Fibroblast of lung (primary cell): ENCODE results near the gene ETV6. TPM values are rescaled to one million over a fixed set of nuclear protein-coding genes. Genes with fewer than 3 reads are reported as not detected.

Experiments used
- DNase-seq, 2 donors: peaks; one replicate each; pipeline versions ENCODE4 v3.0.0 to v3.0.0-alpha.2; 2010; ENCODE audit warnings: low read depth in 2 of 2
- H2AFZ ChIP-seq: 2 replicates; pipeline ENCODE4 v1.5.1; 2012; ENCODE audit warnings: low read length, control low read depth, inconsistent platforms
- H3K27ac ChIP-seq: 2 replicates; pipeline ENCODE4 v1.5.1; 2011; ENCODE audit warnings: low read length, control low read depth; ENCODE audit not compliant: insufficient read depth
- H3K27me3 ChIP-seq: 2 replicates; pipeline ENCODE4 v1.5.1; 2011; ENCODE audit warnings: mild to moderate bottlenecking, low read length; ENCODE audit not compliant: control insufficient read depth, insufficient read depth
- H3K36me3 ChIP-seq: 2 replicates; pipeline ENCODE4 v1.5.1; 2011; ENCODE audit warnings: low read length; ENCODE audit not compliant: control insufficient read depth, insufficient read depth
- H3K4me1 ChIP-seq: 2 replicates; pipeline ENCODE4 v1.5.1; 2011; ENCODE audit warnings: low read length; ENCODE audit not compliant: control insufficient read depth, insufficient read depth; ENCODE audit errors: extremely low read depth
- H3K4me2 ChIP-seq: 2 replicates; pipeline ENCODE4 v1.5.1; 2011; ENCODE audit warnings: low read length, control low read depth; ENCODE audit not compliant: insufficient read depth; ENCODE audit errors: extremely low read depth
- H3K4me3 ChIP-seq, 4 experiments: fragments of 200-600 bp in 1 of 4; sonication (generic) in 1 of 4; replicated peaks in 1 of 4; 2 replicates each; pipeline ENCODE4 v1.5.1; 2011 to 2016; ENCODE audit warnings: low read length in 4 of 4, low read depth in 3 of 4, mild to moderate bottlenecking in 3 of 4, control low read depth in 2 of 4, inconsistent platforms in 1 of 4, mixed read lengths in 1 of 4; ENCODE audit not compliant: insufficient read depth in 1 of 4; ENCODE audit errors: control extremely low read depth in 1 of 4
- H3K79me2 ChIP-seq: 2 replicates; pipeline ENCODE4 v1.5.1; 2012; ENCODE audit warnings: mild to moderate bottlenecking, low read length, inconsistent platforms; ENCODE audit not compliant: control insufficient read depth, insufficient read depth
- H3K9ac ChIP-seq: 2 replicates; pipeline ENCODE4 v1.5.1; 2011; ENCODE audit warnings: mild to moderate bottlenecking, low read length, control low read depth; ENCODE audit not compliant: insufficient read depth
- H3K9me3 ChIP-seq: 2 replicates; pipeline ENCODE4 v1.5.1; 2012; ENCODE audit warnings: low read depth, low read length; ENCODE audit not compliant: control insufficient read depth, insufficient read depth
- H4K20me1 ChIP-seq: 2 replicates; pipeline ENCODE4 v1.5.1; 2011; ENCODE audit warnings: low read length; ENCODE audit not compliant: control insufficient read depth, insufficient read depth; ENCODE audit errors: extremely low read depth
- EZH2 ChIP-seq: IDR thresholded peaks from 2 replicates; pipeline ENCODE4 v1.5.1; 2012; ENCODE audit warnings: low read length, control low read depth, mild to moderate bottlenecking; ENCODE audit errors: missing control alignments
- polyA plus RNA-seq, 2 donors: library from polyadenylated mRNA; depleted of rRNA in 1 of 2; stranded (reverse) in 1 of 2; unstranded in 1 of 2; fragments of >200 nt; gene quantifications; 2 replicates each; pipeline ENCODE4 v1.2.1, GENCODE V29; 2011 to 2012; ENCODE audit warnings: missing spikeins in 1 of 2
- total RNA-seq: library from RNA; depleted of rRNA; stranded (reverse); fragments of >200 nt; gene quantifications from 2 replicates; pipeline ENCODE4 v1.2.1, GENCODE V29; 2014
- TF ChIP-seq, protein P1 (sequence below), 2 donors: IDR thresholded peaks in 1 of 2; conservative IDR thresholded peaks in 1 of 2; 1 replicate in 1 of 2; 2 replicates in 1 of 2; pipeline ENCODE4 v1.5.1; 2011 to 2012; ENCODE audit warnings: low read length in 2 of 2, control low read depth in 1 of 2, inconsistent platforms in 1 of 2, low read depth in 1 of 2, mild to moderate bottlenecking in 1 of 2

The ETV6 gene
- total and polyA plus RNA-seq, 2 donors (not counting 1 experiment from before 2014, with no cell fraction given), result 4.3 to 8.9 TPM

DNA sequence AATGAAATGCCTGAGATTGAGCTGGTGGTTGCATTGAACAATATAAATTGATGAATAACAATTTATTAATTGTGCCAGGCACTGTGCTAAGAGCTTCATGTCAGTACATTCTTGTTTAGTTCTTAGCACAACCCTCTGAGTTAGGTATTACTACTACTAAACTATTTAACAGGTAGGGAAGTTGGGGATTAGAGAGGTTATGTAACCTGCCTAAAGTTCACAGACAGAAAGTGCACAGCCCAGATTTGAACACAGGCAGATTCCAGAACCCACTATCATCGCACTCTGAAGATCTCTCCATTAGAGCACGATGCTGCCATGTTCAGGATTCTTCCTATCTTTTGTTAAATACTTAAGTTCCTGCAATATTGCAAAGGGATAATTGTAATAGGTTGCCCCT, 49.3 kb downstream of the ETV6 start:
- H3K4me1 ChIP-seq, result no peaks in the 10 kb centered on the region
- DNase-seq, result no peak
- TF ChIP-seq, protein P1, sequence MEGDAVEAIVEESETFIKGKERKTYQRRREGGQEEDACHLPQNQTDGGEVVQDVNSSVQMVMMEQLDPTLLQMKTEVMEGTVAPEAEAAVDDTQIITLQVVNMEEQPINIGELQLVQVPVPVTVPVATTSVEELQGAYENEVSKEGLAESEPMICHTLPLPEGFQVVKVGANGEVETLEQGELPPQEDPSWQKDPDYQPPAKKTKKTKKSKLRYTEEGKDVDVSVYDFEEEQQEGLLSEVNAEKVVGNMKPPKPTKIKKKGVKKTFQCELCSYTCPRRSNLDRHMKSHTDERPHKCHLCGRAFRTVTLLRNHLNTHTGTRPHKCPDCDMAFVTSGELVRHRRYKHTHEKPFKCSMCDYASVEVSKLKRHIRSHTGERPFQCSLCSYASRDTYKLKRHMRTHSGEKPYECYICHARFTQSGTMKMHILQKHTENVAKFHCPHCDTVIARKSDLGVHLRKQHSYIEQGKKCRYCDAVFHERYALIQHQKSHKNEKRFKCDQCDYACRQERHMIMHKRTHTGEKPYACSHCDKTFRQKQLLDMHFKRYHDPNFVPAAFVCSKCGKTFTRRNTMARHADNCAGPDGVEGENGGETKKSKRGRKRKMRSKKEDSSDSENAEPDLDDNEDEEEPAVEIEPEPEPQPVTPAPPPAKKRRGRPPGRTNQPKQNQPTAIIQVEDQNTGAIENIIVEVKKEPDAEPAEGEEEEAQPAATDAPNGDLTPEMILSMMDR (conservative IDR thresholded peaks at IDR 0.05 in 1 of 2, IDR thresholded peaks at IDR 0.05 in 1 of 2; ENCODE audit: low read depth in 1 of 2, low read length in 2 of 2), result no peak
- TF ChIP-seq EZH2, result no peak
- no peak overlapping the region for H3K4me3 ChIP-seq
- H2AFZ ChIP-seq, result no peak overlapping the region
- H3K9me3 ChIP-seq, result no peaks in the 10 kb centered on the region
- no peak overlapping the region for H3K27ac ChIP-seq
- H3K36me3 ChIP-seq, result no peaks in the 10 kb centered on the region
- no peaks in the 10 kb centered on the region for H3K27me3 ChIP-seq
- no peaks in the 10 kb centered on the region for H3K79me2 ChIP-seq
- H3K9ac ChIP-seq, result no peak overlapping the region
- H3K4me2 ChIP-seq, result no peak overlapping the region
- H4K20me1 ChIP-seq, result no peaks in the 10 kb centered on the region

DNA sequence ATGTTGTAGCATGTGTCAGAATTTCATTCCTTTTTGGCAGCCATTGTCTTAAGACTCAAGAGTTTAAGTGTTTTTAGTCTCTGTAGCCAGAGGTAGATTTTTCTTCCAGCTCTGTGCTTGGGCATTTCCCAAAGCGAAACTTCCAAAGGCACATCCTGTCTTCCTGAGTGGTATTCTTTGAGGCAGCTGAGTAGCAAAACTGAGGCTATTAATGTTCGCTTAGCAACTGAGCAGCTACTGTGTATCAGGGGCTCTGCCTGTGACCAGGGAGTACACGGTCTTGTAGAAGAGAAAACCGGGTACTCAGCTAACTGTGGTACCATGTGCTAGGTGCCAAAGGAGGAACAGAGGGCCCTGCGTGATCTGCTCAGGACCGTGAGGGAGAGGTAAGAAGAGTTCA, 52.0 kb downstream of the ETV6 start:
- Histone ChIP-seq H3K36me3 (no peaks in the 10 kb centered on the region), H2AFZ (no peak overlapping the region), H3K4me3 (no peak overlapping the region), H3K27ac (no peak overlapping the region), H3K9me3 (no peaks in the 10 kb centered on the region), H3K4me2 (no peak overlapping the region), H3K79me2 (no peaks in the 10 kb centered on the region), H3K27me3 (no peaks in the 10 kb centered on the region), H3K9ac (no peak overlapping the region), H3K4me1 (no peaks in the 10 kb centered on the region), H4K20me1 (no peaks in the 10 kb centered on the region)
- DNase-seq, result no peak
- TF ChIP-seq EZH2, result no peak
- TF ChIP-seq, protein P1 (conservative IDR thresholded peaks at IDR 0.05 in 1 of 2, IDR thresholded peaks at IDR 0.05 in 1 of 2; ENCODE audit: low read depth in 1 of 2, low read length in 2 of 2), result no peak

DNA sequence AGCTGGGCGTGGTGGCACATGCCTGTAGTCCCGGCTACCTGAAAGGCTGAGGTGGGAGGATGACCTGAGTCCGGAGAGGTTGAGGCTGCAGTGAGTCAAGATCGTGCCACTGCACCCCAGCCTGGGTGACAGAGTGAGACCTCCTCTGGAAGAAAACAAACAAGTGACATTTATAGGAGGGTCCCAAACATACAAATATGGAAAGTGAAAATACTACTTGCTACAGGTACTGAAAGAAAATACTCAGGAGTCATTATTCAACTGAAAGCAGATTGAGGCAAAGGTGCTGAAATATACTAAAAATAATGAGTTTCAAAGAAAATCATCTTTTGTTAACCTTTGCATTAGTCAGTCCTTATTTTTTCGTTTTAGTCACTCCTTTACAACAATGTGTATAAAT, 53.5 kb downstream of the ETV6 start:
- TF ChIP-seq, protein P1 (conservative IDR thresholded peaks at IDR 0.05 in 1 of 2, IDR thresholded peaks at IDR 0.05 in 1 of 2; ENCODE audit: low read depth in 1 of 2, low read length in 2 of 2), result no peak
- TF ChIP-seq EZH2, result no peak
- DNase-seq, result no peak
- Histone ChIP-seq H3K4me2 (no peak overlapping the region), H4K20me1 (peaks cover 1% of the 10 kb centered on the region), H3K9me3 (no peaks in the 10 kb centered on the region), H3K79me2 (no peaks in the 10 kb centered on the region), H3K4me3 (no peak overlapping the region), H3K36me3 (no peaks in the 10 kb centered on the region), H3K27me3 (no peaks in the 10 kb centered on the region), H3K4me1 (no peaks in the 10 kb centered on the region), H3K9ac (no peak overlapping the region), H2AFZ (no peak overlapping the region), H3K27ac (no peak overlapping the region)
